Mesendoderm (in vitro differentiated cells): Measurements from ENCODE around the gene RAB3IL1.

Source experiments
- DNase-seq: peaks from one replicate; pipeline ENCODE4 v3.0.0; 2013
- H2AK5ac ChIP-seq: 2 replicates; pipeline ENCODE4 v1.6.1; 2013; ENCODE audit warnings: low read length, inconsistent platforms
- H2BK120ac ChIP-seq: 2 replicates; pipeline ENCODE4 v1.6.1; 2013; ENCODE audit warnings: low read depth, mild to moderate bottlenecking, low read length, moderate library complexity, mixed read lengths
- H2BK15ac ChIP-seq: replicated peaks from 2 replicates; pipeline ENCODE4 v1.6.1; 2013; ENCODE audit warnings: low read depth, mild to moderate bottlenecking, moderate library complexity
- H2BK5ac ChIP-seq: 2 replicates; pipeline ENCODE4 v1.6.1; 2013; ENCODE audit warnings: low read length, inconsistent platforms
- H3K18ac ChIP-seq: 2 replicates; pipeline ENCODE4 v1.6.1; 2013; ENCODE audit warnings: mild to moderate bottlenecking, low read length, mixed read lengths
- H3K23ac ChIP-seq: one replicate; pipeline ENCODE4 v1.6.1; 2013; ENCODE audit warnings: low read length
- H3K27ac ChIP-seq: 2 replicates; pipeline ENCODE4 v1.5.1; 2013; ENCODE audit warnings: low read depth, mild to moderate bottlenecking, inconsistent platforms, low read length, moderate library complexity
- H3K27me3 ChIP-seq: 2 replicates; pipeline ENCODE4 v1.6.1; 2013; ENCODE audit warnings: low read length, control low read depth, mild to moderate bottlenecking, inconsistent platforms; ENCODE audit not compliant: insufficient read depth, poor library complexity
- H3K36me3 ChIP-seq: 2 replicates; pipeline ENCODE4 v1.6.1; 2013; ENCODE audit warnings: low read length, inconsistent platforms; ENCODE audit not compliant: control insufficient read depth, insufficient read depth
- H3K4ac ChIP-seq: one replicate; pipeline ENCODE4 v1.6.1; 2013; ENCODE audit warnings: low read depth, mild to moderate bottlenecking, low read length, moderate library complexity
- H3K4me1 ChIP-seq: 2 replicates; pipeline ENCODE4 v1.6.1; 2013; ENCODE audit warnings: low read depth, low read length, inconsistent platforms; ENCODE audit not compliant: control insufficient read depth
- H3K4me2 ChIP-seq: 2 replicates; pipeline ENCODE4 v1.6.1; 2013; ENCODE audit warnings: low read length
- H3K4me3 ChIP-seq: 2 replicates; pipeline ENCODE4 v1.5.1; 2013; ENCODE audit warnings: mild to moderate bottlenecking, low read length
- H3K56ac ChIP-seq: one replicate; pipeline ENCODE4 v1.6.1; 2013; ENCODE audit warnings: low read length
- H3K79me1 ChIP-seq: 2 replicates; pipeline ENCODE4 v1.6.1; 2013; ENCODE audit warnings: low read length, inconsistent platforms
- H3K79me2 ChIP-seq: 2 replicates; pipeline ENCODE4 v1.6.1; 2013; ENCODE audit warnings: mild to moderate bottlenecking, low read length; ENCODE audit not compliant: control insufficient read depth, insufficient read depth
- H3K9ac ChIP-seq: 2 replicates; pipeline ENCODE4 v1.6.1; 2013; ENCODE audit warnings: low read length, inconsistent platforms
- H4K5ac ChIP-seq: one replicate; pipeline ENCODE4 v1.6.1; 2013; ENCODE audit warnings: low read length
- H4K8ac ChIP-seq: one replicate; pipeline ENCODE4 v1.6.1; 2013; ENCODE audit warnings: low read depth, mild to moderate bottlenecking, control low read depth, low read length, moderate library complexity
- WGBS: extraction: QIAGEN DNeasy Blood & Tissue Kit; methylation state at CpG from one replicate; pipeline ENCODE4 v1.1.7; 2013; ENCODE audit warnings: low lambda C conversion rate, missing lambda C conversion rate; ENCODE audit not compliant: insufficient coverage; ENCODE audit errors: extremely low coverage; 5-methylcytosine and 5-hydroxymethylcytosine counted together

RAB3IL1 gene

DNA sequence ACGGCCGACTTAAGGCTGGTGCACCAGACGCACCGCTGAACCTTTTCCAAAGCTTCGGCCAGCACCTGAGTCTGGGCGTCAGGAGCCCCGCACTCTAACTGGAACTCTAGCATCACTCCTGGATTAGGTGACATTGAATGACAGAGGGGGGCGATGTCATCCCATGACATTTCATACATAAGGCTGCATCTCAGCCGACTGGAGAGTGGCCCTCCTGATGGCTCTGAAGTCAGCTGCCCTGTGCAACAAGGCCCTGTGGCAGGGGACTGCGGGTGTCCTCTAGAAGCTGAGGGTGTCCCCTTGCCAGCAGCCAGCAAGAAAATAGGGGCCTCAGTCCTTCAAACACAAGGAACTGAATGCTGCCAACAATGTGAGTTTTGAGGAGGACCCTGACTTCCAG is 16.0 kb downstream of the RAB3IL1 start:
- H3K4ac ChIP-seq: no peak overlapping the region
- no peak overlapping the region for H2BK15ac ChIP-seq
- no peak overlapping the region for H4K5ac ChIP-seq
- H3K79me1 ChIP-seq: no peaks in the 10 kb centered on the region
- no peak overlapping the region for H2BK120ac ChIP-seq
- no peak overlapping the region for H3K4me3 ChIP-seq
- no peak overlapping the region for H2BK5ac ChIP-seq
- no peak overlapping the region for H3K27ac ChIP-seq
- no peak overlapping the region for H3K23ac ChIP-seq
- H3K9ac ChIP-seq: no peak overlapping the region
- H3K27me3 ChIP-seq: no peaks in the 10 kb centered on the region
- no peak overlapping the region for H4K8ac ChIP-seq
- DNase-seq: no peak
- no peak overlapping the region for H2AK5ac ChIP-seq
- no peaks in the 10 kb centered on the region for H3K36me3 ChIP-seq
- no CpG with 5 or more reads among the region's 10 CpGs for WGBS
- no peaks in the 10 kb centered on the region for H3K4me1 ChIP-seq
- no peak overlapping the region for H3K4me2 ChIP-seq
- H3K56ac ChIP-seq: no peak overlapping the region
- H3K18ac ChIP-seq: no peak overlapping the region
- no peaks in the 10 kb centered on the region for H3K79me2 ChIP-seq

DNA sequence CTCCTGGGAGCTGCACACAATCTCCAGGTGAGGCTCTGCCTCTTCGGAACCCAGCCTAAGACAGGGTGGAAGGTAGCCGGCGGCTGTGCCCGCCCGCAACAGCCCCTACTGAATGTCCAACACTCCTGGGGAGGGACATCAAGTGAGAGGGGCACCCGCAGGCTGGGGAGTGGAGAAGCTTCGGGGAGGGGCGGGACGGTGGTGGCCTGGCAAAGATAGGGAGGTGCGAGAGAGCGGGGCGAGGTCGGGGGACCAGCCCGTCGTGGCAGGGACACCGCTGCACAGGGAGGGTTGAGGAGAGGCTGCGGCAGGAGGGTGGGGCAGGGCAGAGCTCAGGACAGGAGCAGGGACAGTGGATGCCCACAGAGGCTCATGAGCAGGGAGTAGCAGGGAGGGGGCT is 17.1 kb downstream of the RAB3IL1 start:
- Histone ChIP-seq H4K8ac (no peak overlapping the region), H2BK5ac (no peak overlapping the region), H3K79me1 (no peaks in the 10 kb centered on the region), H3K36me3 (no peaks in the 10 kb centered on the region), H4K5ac (no peak overlapping the region), H3K79me2 (no peaks in the 10 kb centered on the region), H3K4me1 (no peaks in the 10 kb centered on the region), H3K4ac (no peak overlapping the region), H3K4me2 (no peak overlapping the region), H3K56ac (no peak overlapping the region), H3K27ac (no peak overlapping the region), H2BK15ac (no peak overlapping the region), H3K18ac (no peak overlapping the region), H3K23ac (no peak overlapping the region), H3K4me3 (no peak overlapping the region), H2BK120ac (no peak overlapping the region), H3K9ac (no peak overlapping the region), H3K27me3 (no peaks in the 10 kb centered on the region), H2AK5ac (no peak overlapping the region)
- DNase-seq: no peak
- no CpG with 5 or more reads among the region's 17 CpGs for WGBS

DNA sequence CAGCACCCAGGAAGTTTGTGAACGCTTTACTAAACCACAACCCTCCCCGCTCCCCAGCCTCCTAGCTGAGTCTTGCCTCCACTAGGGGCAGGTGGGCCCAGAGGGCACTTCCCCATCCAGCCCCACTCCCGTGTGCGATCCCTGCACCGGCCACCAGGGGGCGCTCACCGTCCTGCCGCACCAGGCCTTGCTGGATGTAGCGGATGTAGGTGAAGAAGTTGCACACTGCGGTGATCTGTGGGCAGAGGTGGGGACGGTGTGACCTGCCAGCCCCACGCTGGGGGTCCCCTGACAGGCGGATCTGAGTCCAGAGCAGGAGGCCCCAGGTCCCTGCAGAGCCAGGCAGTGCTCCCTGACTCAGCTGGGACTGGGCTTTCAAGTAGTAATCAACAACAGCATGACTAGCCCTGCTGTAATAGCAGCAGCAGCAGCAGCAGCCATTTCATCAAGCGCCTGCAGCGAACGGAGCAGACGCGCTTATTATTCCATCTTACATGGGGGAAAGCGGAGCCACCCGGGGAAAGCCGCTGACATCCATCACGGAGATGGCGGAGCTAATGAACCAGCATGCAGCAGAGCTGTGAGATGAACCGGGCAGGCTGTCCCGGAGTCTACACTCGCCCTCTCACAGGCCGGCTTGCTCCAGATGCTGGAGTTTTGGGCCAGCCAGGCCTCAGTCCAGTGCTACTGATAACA is 18.1 kb downstream of the RAB3IL1 start:
- no peak overlapping the region for H2BK5ac ChIP-seq
- H3K18ac ChIP-seq: no peak overlapping the region
- no peak overlapping the region for H3K4me2 ChIP-seq
- no peak overlapping the region for H3K4ac ChIP-seq
- H3K79me2 ChIP-seq: no peaks in the 10 kb centered on the region
- H3K27ac ChIP-seq: no peak overlapping the region
- H3K23ac ChIP-seq: no peak overlapping the region
- no peak overlapping the region for H2BK15ac ChIP-seq
- H3K4me1 ChIP-seq: no peaks in the 10 kb centered on the region
- WGBS: no CpG with 5 or more reads among the region's 27 CpGs
- H3K9ac ChIP-seq: no peak overlapping the region
- no peak overlapping the region for H4K5ac ChIP-seq
- no peak overlapping the region for H2AK5ac ChIP-seq
- H3K4me3 ChIP-seq: no peak overlapping the region
- no peak overlapping the region for H4K8ac ChIP-seq
- no peaks in the 10 kb centered on the region for H3K79me1 ChIP-seq
- no peaks in the 10 kb centered on the region for H3K36me3 ChIP-seq
- DNase-seq: peak; percentile 91
- H3K56ac ChIP-seq: no peak overlapping the region
- H2BK120ac ChIP-seq: no peak overlapping the region
- H3K27me3 ChIP-seq: no peaks in the 10 kb centered on the region

DNA sequence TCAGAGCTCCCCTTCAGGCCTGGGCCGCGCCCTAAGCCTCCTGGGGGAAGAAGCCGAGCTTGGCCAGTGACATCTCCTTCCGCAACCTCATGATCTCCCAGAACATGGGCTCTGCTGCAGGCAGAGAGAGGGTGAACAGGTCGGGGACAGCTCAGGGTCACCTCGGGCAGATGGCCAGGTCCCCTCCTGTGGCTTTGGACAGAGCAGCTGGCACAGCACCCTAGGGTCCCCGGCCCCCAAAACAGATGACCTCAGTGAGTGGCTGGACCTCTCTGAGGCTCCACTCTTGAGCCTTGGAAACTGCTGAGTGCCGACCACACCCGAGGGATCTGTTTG is 19.2 kb downstream of the RAB3IL1 start:
- Histone ChIP-seq H3K4ac (no peak overlapping the region), H4K8ac (no peak overlapping the region), H3K4me2 (no peak overlapping the region), H3K79me2 (no peaks in the 10 kb centered on the region), H3K4me1 (no peaks in the 10 kb centered on the region), H3K4me3 (no peak overlapping the region), H3K56ac (no peak overlapping the region), H3K36me3 (no peaks in the 10 kb centered on the region), H3K18ac (no peak overlapping the region), H3K9ac (no peak overlapping the region), H3K79me1 (no peaks in the 10 kb centered on the region), H4K5ac (no peak overlapping the region), H2BK5ac (no peak overlapping the region), H3K27ac (no peak overlapping the region), H3K27me3 (no peaks in the 10 kb centered on the region), H3K23ac (no peak overlapping the region), H2BK15ac (no peak overlapping the region), H2AK5ac (no peak overlapping the region), H2BK120ac (no peak overlapping the region)
- DNase-seq: no peak
- WGBS: no CpG with 5 or more reads among the region's 9 CpGs

DNA sequence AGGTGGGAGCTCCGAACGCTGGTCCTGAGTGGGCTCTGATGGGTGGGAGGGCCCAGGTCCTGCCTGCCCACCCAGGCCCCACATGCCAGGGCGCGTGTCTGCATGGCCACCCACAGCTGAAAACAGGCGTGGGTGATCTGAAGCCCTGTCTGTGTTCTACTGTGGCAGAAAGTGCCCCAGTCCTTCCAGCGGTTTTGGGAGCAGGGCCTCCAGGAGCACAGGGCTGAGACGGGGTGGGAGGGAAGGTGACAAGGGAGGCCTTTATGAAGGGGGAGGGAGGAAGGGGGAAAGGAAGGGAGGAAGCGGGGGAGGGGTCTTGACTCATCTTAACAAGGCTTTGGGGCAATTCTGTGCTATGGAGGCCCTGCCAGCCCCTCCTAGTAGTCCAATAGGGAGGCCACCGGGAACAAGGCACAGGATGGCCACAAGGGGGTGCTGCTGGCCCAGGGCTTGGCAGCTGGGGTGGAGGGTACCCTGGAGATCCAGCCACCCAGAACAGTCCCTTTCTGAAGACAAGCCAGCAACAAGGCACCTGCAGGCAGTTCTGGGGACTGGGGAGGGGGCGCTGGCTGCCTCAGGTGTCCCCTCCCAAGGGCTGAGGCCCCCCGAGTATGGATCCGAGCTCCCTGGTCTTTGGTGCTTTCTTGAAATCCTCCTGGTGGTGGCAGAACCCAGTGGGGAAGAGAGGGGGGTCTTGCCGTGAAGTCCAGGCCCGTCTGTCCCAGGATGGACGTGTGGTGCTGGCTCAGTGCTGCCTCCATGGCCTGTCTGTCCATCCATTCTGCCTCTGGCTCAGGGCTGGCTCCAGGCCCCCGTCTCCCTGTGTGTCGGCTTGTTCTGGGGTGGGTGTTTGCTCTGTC is 19.7 kb downstream of the RAB3IL1 start:
- Histone ChIP-seq H3K4me1 (no peaks in the 10 kb centered on the region), H3K4me3 (no peak overlapping the region), H2BK120ac (no peak overlapping the region), H3K36me3 (no peaks in the 10 kb centered on the region), H2BK15ac (no peak overlapping the region), H3K27ac (no peak overlapping the region), H3K79me2 (no peaks in the 10 kb centered on the region), H2AK5ac (no peak overlapping the region), H3K4me2 (no peak overlapping the region), H3K56ac (peak overlapping the region; percentile 54), H4K8ac (no peak overlapping the region), H3K9ac (peak overlapping the region; percentile 33), H3K4ac (no peak overlapping the region), H2BK5ac (no peak overlapping the region), H3K79me1 (no peaks in the 10 kb centered on the region), H3K18ac (no peak overlapping the region), H3K27me3 (no peaks in the 10 kb centered on the region), H3K23ac (no peak overlapping the region), H4K5ac (no peak overlapping the region)
- DNase-seq: peak; percentile 88
- WGBS: no CpG with 5 or more reads among the region's 17 CpGs
